ENCODE data around the gene PLAC8. TPM values are rescaled to one million over a fixed set of nuclear protein-coding genes. Genes with fewer than 3 reads are reported as not detected.

Gene PLAC8, protein sequence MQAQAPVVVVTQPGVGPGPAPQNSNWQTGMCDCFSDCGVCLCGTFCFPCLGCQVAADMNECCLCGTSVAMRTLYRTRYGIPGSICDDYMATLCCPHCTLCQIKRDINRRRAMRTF
- total RNA-seq: under 0.01 TPM in 1 of 2 replicates, not detected in the other

DNA sequence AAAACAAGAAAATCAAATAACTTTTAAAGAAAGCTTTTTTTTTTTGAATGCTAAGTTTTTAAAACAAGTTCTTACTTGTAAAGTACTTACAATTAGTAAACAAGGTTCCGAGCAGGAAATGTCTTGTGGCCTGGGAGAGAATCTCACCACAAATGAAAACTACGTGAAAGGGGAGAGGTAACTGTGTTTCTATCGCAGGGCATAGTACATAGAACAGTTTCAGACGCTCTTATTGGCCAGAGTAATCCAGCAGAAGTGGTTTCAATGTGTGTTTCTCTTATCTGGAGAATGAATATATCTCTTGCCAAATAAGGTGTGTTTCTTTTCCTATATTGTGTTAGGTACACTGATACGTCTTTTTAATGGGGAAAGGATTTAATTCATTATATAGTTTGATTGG lies at the start of gene PLAC8:
Gene PLAC8 (minus strand): TSS at position 154 of the 400 bp plus-strand sequence. CDS start 6,808 bp downstream, outside the sequence.

Other genes starting within 250 kb of the PLAC8 start
- 258 and 292 TPM in 2 replicates for gene SEC31A, start 223.6 kb downstream of the PLAC8 start, total RNA-seq
- 5.0 and 6.4 TPM in 2 replicates for gene THAP9, start 214.0 kb downstream of the PLAC8 start, total RNA-seq
- gene LIN54, start 103.9 kb downstream of the PLAC8 start, total RNA-seq: 7.6 and 10.1 TPM in 2 replicates
- gene COPS4, start 79.5 kb downstream of the PLAC8 start, total RNA-seq: 65.2 and 80.2 TPM in 2 replicates
- 4.6 and 11.8 TPM in 2 replicates for gene COQ2, start 170.1 kb upstream of the PLAC8 start, total RNA-seq
- 0.63 and 0.69 TPM in 2 replicates for gene HPSE, start 220.1 kb upstream of the PLAC8 start, total RNA-seq